ENCODE results near the gene MKNK2.
"Not testable (repeated sequence)": the region's sequence is repeated elsewhere in the genome, so short reads cannot be mapped to it uniquely, and the experiment has no call there.

Gene MKNK2

GRCh38 chr19:2042485-2043250, 8.4 kb downstream of the MKNK2 start:
- DNase-seq: no peak

DNA sequence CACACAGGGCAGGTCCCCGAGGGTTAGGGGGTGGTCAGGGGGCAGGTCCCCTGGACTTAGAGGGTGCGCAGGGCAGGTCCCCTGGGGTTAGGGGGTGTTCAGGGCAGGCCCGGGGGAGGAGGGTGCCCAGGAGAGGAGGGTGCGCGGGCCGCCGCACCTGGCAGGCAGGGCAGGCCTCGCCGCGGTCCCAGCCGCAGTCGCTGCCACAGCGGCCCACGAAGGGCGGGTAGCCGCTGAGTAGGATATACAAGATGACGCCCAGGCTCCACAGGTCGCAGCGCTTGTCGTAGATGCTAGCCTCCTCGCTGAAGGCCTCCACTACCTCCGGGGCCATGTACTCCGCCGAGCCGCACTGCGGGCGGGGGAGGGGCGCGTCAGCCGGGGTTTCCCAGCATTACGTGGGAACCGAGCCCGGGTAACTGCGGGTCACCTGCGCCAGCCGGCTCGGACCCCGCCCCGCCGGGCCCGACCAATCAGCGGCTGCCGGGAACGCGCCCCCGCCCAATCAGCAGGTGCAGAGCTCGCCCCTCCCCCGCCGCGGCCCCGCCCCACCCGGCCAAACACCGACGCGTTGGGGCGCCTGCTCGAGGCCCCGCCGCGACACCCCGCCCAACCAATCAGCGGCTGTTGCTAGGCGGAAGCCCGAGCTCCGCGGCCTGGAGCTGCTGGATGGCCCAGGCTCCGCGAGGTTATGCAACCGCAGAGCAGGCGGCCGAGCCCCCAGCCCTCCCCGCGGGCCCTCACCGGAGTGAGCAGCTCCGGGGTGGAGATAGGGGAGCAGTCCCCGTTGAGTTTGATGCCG, 9.2 kb downstream of the MKNK2 start:
- DNase-seq: peak; percentile 99

DNA sequence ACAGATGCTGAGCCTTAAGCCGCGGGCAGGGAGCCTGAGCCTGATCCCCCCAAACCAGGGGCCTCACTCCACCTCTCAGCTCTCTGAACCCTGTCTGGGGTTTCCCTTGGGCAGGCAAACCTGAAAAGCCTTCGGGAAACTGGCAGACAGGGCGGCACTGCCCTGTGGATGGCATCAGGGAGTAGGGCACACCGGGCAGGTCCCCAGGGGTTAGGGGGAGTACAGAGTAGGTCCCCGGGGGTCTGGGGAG, 9.7 kb downstream of the MKNK2 start:
- no peak for DNase-seq

GRCh38 chr19:2040647-2041432, 10.2 kb downstream of the MKNK2 start:
- no peak for DNase-seq

DNA sequence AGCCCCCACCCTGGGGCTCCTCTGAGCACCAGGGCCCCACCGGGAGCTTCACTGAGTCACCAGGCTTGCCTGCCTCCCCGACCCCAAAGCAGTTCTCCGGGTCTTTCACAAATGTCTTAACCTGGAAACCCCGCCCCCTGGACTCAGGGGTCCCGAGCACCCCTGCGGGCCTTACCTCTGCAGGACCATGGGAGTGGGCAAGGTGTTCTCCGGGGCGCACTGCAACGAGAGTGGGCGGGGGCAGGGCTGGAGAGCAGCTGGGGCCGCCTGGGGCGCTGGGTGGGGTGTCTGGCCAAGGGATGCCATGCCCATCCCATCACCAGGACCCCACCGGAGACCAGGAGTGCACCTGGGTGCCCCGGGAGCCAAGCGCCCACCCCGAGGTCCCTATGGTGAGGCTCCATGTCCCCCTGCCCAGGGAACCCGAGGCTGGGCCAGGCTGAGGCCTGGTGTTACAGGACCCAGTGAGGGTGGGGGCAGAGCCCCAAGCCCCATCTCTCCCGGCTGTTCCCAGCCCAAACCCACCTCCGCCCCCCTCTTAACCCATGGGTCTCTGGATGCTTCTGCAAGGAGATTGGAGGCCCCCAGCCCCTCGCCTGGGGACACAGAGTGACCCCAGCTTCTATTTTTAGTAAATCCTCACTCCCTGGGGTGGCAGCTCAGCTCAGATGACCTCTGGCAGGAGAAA, 10.9 kb downstream of the MKNK2 start:
- DNase-seq: no peak

DNA sequence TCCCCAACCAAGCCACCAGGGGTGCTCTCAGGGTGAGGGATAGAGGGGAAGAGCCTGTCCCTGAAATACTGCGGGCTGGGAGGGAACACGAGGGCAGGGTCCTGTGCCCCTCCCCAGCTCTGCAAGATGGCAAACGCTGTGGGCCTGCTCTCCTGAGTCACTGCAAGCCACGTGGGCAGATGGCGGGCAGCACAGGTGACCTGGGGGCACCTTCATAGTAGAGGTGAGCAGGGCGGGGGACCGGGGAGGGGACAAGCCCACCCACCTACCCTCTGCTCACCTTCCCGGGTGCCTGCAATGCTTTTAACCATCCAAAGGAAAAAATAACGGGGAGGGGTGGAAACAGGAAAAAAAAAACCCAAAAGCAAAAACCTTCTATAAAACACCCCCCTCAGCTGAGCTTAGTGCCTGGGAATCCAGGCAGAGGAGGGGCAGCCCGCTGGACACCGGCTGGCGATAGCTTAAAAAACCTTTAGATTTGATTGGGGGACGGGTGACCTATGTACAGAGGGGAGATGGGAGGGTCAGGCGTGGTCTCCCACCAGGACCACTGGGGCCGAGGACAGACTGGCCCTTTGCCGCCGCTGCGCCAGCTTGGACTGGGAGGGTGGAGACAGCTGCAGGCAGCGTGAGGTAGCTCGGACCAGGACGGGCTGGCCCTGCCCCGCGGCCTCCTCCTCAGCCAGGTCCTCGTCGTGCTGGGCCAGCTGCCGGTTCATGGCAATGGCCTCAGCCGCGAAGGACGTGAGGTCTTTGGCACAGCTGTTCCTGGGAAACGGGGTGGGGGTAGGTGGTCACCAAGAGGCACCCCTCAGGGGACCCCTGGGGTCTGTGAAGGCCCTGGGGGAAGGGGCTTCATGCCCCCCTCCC, 11.7 kb downstream of the MKNK2 start:
- no peak for DNase-seq

GRCh38 chr19:2038284-2039088, 12.6 kb downstream of the MKNK2 start:
- DNase-seq: no peak

- DNase-seq: no peak
These were observed 13.3 kb downstream of the MKNK2 start for GRCh38 chr19:2037651-2038255.

DNA sequence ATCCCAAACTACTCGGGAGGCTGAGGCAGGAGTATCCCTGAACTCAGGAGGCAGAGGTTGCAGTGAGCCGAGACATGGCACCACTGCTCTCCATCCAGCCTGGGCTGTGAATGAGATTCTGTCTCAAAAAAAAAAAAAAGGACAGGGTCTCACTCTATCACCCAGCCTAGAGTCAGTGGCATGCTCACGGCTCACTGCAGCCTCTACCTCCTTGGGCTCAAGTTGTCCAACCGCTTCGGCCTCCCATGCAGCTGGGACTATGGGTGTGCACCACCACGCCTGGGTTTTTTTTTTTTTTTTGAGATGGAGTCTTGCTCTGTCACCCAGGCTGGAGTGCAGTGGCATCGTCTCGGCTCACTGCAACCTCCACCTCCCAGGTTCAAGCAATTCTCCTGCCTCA, 14.6 kb downstream of the MKNK2 start:
- DNase-seq: no peak

GRCh38 chr19:2035590-2035991, 15.5 kb downstream of the MKNK2 start:
- no peak for DNase-seq

DNA sequence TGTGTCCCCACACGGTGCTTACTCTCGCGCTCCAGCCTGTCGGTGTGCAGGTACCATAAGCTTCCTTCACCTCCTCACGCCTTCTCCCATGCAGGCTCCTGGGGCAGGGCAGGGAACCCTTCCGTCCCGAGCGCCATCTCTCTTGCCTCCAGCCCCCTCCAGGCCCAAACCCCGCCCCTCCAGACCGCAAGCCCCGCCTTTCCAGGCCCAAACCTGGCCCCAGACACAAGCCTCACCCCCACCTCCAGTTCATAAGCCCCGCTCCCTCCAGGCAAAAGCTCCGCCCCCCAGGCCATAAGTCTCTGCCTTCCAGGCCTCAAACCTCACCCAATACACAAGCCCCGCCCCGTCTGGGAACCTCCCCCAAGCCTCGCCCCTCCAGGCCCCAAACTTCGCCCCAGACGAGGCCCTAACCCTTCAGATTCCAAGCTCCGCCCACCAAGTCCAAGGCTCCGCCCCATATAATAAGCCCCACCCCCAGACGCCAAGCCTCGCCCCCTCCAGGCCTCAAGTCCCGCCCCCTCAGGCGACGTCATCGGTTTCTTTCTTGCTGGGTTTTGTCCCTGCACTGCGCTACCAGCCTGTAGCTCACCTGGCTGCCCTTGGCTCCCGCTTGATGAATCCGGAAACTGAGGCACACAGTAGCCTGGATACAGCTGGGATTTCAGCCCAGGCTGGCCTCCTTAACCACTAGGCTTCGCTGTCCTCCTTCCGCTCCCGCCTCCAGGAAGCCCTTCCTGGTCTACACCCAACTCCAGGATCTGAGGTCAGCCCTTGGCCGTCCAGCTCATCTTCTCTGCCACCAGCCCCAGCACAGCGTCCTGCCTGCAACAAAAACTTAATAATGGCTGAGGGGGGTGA, 16.1 kb downstream of the MKNK2 start:
- DNase-seq: peak; percentile 55

- not testable (repeated sequence) for DNase-seq
These were observed 16.8 kb downstream of the MKNK2 start for GRCh38 chr19:2034253-2034652.

GRCh38 chr19:2033825-2034159, 17.3 kb downstream of the MKNK2 start:
- no peak for DNase-seq

- DNase-seq: no peak
These were observed 17.8 kb downstream of the MKNK2 start for GRCh38 chr19:2033115-2033824.

DNA sequence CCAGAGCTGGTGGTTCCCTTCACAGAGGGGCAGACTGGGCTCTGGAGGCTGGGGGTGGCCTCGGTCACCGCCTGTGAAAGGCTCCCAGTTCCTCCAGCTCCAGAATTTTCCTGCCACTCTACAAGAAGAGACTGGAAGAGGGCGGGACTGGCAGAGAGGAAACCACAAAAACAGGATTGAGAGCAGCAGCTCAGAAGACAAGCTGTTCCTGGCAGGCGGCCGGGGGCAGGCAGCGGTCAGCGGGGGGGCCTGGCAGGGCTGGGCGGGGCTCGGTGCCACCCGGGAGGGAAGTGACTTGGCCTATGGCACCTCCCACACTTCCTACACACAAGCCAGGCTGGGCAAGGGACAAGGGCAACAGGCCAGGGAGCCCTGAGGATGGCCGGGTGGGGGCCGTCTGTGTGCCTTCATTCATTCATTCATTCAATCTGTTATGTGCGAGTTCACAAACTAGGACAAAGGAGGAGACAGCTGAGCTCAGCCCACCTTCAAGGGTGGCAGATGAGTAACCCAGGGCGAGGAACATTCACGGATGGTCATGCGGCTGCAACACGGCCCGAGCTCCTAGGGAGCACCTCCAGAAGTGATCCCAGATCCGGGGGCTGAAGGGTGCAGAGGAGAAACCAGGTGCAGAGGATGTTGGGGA, 18.6 kb downstream of the MKNK2 start:
- DNase-seq: peak; percentile 92

- no peak for DNase-seq
These were observed 23.7 kb downstream of the MKNK2 start for GRCh38 chr19:2027361-2027760.

GRCh38 chr19:2026770-2027169, 24.3 kb downstream of the MKNK2 start:
- no peak for DNase-seq

DNA sequence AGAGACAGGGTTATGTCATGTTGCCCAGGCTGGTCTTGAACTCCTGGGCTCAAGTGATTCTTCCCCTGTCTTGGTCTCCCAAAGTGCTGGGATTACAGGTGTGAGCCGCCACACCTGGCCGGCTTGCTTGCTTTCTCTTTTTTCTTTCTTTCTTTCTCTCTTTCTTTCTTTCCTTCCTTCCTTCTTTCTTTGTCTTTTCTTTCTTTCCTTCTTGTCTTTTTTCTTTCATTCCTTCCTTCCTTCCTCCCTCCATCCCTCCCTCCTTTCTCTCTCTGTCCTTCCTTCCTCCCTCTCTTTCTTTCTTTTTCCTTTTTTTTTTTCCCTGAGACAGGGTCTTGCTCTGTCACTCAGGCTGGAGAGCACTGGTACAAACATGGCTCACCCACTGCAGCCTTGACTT, 28.8 kb downstream of the MKNK2 start:
- no peak for DNase-seq
